MG63 (cell line): ENCODE data around the gene DGKI. TPM values are rescaled to one million over a fixed set of nuclear protein-coding genes. Genes with fewer than 3 reads are reported as not detected.
"Not testable (repeated sequence)": the region's sequence is repeated elsewhere in the genome, so short reads cannot be mapped to it uniquely, and the experiment has no call there.

Source experiments
- DNase-seq: peaks from one replicate; pipeline ENCODE4 v3.0.0-alpha.2; 2020
- H3K27me3 ChIP-seq: fragments of 250-450 bp; sonication (Bioruptor Pico); 2 replicates; pipeline ENCODE4 v1.5.1; 2020; ENCODE audit warnings: mild to moderate bottlenecking, moderate library complexity
- H3K36me3 ChIP-seq: fragments of 250-450 bp; sonication (Bioruptor Pico); 2 replicates; pipeline ENCODE4 v1.5.1; 2020; ENCODE audit warnings: mild to moderate bottlenecking, moderate library complexity
- H3K4me3 ChIP-seq: fragments of 250-450 bp; sonication (Bioruptor Pico); 2 replicates; pipeline ENCODE4 v1.5.1; 2020; ENCODE audit warnings: mild to moderate bottlenecking, moderate library complexity
- H3K9me3 ChIP-seq: fragments of 250-450 bp; sonication (Bioruptor Pico); 2 replicates; pipeline ENCODE4 v1.5.1; 2020; ENCODE audit warnings: mild to moderate bottlenecking, moderate library complexity
- total RNA-seq: library from RNA; depleted of rRNA; stranded (reverse); fragments of >200 nt; shearing (Covaris generic); gene quantifications from 2 replicates; pipeline ENCODE4 v1.2.3, GENCODE V29; 2014; ENCODE audit warnings: low replicate concordance

The DGKI gene
- total RNA-seq, 1 experiment from 2014 or later, result 0.43 TPM

DNA sequence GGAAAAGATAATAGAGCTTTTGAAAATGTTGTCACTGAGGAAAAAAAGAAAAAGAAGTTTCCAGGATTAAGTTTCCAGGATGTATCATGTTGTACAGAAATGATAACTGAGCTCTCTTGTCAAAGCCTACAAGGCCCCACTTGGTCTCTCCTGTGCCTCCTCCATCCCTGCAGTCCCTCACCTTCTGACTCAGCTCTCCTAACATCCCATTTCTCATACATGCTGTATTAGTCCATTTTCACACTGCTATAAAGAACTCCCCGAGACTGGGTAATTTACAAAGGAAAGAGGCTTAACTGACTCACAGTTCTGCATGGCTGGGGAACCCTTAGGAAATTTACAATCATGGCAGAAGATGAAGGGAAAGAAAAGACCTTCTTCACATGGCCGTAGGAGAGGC is 3.8 kb upstream of the DGKI start:
- Histone ChIP-seq H3K36me3 (no peaks in the 10 kb centered on the region), H3K9me3 (no peaks in the 10 kb centered on the region), H3K4me3 (no peak overlapping the region), H3K27me3 (no peaks in the 10 kb centered on the region)
- DNase-seq, result no peak

DNA sequence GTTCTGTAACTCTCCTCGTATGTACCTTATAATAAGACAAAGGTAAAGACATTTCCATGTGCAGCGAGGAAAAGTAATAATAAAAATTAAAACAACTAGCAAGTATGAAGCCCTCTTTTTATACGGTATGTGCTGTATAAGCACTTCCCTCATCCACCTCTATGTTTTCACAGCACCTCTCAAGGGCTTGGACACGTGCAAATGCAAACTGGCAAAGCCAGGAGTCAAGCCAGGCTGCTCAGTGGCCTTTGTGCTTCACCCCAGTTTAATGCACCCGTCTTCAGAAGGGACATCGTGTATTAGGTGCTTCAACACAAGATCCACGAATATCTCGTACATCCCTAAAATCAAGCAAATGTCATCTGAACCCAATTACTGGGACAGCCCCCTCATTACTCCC is 1.3 kb upstream of the DGKI start:
- Histone ChIP-seq H3K9me3 (no peaks in the 10 kb centered on the region), H3K36me3 (no peaks in the 10 kb centered on the region), H3K4me3 (no peak overlapping the region), H3K27me3 (no peaks in the 10 kb centered on the region)
- DNase-seq, result no peak

DNA sequence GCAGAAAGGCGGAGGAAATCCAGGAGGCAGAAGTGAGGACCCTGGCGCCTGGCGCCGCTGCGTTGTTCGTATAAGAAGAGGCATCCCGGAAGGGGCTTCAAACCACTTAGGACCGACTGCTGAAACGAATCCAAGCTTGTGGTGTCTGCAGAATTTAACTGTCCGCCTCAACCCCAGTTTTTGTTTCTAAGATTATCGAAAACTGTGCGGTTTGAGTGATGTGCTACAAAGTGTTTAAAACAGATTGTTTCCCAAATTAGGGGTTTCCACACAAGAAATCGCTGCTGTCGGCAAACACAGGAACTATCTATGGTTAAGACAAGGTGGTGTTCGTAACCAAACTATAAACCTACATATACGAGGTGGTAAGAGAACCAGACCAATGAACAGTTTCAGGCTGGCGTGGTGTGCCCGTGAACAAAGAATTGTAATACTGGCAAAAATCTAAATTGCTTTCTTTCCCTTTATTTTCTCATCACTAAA is 835 bp upstream of the DGKI start:
- no peak for DNase-seq

DNA sequence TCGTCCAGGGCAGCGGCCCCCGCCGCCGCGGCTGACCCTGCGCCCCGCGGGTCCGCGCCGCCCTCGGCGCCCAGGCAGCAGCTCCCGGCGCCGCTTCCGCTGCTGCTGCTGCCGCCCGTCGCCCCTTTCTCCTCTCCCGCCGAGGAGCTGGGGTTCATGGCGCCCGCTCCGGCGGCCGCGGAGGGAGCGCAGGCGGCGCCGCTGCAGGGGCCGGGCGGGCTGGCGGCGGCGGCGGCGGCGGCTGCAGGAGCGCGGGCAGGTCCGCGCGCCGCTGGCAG is 286 bp downstream of the DGKI start:
- no peaks in the 10 kb centered on the region for H3K27me3 ChIP-seq
- peak; percentile 12 for DNase-seq
- no peaks in the 10 kb centered on the region for H3K9me3 ChIP-seq
- H3K4me3 ChIP-seq, result no peak overlapping the region; the same call in 1 of the 2 replicates
- no peaks in the 10 kb centered on the region for H3K36me3 ChIP-seq

More for the DNA sequence above, 835 bp upstream of the DGKI start:
- no peaks in the 10 kb centered on the region for H3K36me3 ChIP-seq
- no peaks in the 10 kb centered on the region for H3K9me3 ChIP-seq
- H3K27me3 ChIP-seq, result no peaks in the 10 kb centered on the region
- H3K4me3 ChIP-seq, result no peak overlapping the region

DNA sequence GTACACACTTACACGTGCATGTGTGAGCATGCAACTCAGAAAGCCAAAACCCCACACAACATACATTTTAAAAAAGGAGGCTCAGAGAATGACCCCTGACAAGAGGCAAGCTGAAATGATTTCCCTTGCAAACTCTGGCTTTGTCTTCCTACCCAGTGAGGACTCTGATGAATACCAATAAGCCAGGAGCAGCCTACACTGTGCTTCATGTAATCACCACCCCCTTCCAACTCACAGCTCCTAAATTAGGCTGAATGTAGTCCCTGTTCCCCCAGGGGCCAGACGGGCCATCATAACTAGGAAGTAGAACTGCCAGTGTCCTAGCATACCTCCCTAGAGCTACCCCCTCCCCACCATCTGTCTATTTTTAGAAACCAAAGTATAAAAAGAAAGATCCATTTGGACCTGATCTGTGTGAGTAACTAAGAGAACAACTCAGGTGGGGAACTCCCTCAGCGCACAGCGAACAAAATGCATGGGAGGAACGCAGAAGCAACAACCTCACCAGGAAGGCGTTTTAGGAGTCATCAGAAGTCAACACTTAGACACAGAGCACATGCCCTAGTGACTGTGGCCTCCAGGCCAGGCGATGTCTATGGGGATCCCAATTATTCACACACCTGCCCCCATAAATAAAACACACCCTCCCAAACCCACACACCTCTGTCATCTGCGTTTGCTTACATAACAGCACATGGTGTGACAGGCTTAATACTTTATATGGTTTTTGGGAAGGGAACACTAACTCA is 1.9 kb downstream of the DGKI start:
- Histone ChIP-seq H3K36me3 (no peaks in the 10 kb centered on the region), H3K9me3 (no peaks in the 10 kb centered on the region), H3K4me3 (no peak overlapping the region), H3K27me3 (no peaks in the 10 kb centered on the region)
- DNase-seq, result no peak

DNA sequence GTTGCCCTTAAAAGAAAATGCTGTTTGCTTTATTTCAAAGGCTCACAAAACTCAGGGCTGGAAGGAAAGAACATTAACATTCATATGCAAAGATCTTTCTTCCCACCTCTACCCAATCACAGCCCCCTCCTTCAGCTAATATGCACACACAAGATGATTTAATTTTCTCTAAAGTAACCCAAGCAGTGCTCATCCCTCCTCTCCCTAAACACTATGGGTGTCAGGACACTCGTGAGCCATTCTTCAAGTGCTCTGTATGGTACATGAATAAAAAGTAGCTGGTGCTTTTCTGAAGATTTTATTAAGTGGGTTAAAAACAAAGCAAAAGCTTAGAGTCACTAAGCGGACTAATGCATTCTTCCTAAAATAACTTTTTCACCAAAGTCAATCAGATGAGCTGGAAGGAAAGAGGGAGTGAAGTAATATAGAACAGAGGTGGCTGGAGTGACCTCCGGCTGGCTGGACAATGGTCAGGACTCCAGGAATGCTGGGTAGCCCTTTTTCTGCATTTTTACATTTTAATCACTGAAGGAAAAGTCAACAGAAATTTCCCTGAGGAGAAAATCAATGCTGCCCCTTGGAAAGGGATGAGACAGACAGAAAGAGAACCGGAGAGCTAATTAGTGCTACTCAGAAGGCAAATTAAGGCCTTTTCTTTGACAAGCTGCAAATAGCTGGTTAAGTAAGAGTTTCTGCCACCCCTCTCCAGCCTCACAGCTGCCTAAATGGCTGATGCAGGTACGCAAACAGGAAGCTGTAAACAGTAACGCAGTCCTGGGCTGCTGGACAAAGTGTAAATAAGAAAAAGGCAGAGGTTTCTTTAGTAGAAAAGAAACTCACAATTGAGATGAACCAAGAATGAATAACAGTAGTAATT is 6.6 kb downstream of the DGKI start:
- no peaks in the 10 kb centered on the region for H3K9me3 ChIP-seq
- no peak overlapping the region for H3K4me3 ChIP-seq
- H3K27me3 ChIP-seq, result no peaks in the 10 kb centered on the region
- DNase-seq, result no peak
- H3K36me3 ChIP-seq, result no peaks in the 10 kb centered on the region

DNA sequence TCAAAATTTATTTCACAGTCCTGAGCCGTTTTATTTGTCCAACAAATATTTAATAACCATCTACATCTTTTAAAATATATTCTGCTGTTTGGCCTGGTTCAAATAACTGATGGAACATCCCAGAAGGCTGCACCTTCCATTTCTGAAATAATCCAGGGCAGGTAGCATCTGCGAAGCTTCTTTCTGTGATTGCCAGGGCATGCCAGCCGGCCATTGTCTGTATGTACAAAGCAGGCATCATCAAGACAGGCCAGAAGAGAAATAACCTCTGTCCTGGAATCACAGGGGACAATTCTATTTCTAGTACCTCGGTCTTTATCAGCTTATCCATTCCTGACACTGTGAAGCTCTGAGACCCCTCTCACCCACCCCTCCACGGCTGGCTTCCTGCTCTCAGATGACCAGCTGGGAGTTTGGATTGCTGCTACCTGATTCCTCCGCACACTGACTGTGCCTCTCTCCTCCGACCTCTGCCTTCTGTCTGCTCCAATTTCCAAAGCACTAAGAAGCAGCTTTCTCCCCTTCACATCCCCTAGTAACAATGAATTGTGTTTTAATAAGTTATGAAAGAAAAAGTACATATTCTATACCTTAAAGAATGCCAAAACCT is 8.0 kb downstream of the DGKI start:
- H3K9me3 ChIP-seq, result no peaks in the 10 kb centered on the region
- no peak for DNase-seq
- H3K27me3 ChIP-seq, result no peaks in the 10 kb centered on the region
- H3K4me3 ChIP-seq, result no peak overlapping the region
- no peaks in the 10 kb centered on the region for H3K36me3 ChIP-seq

DNA sequence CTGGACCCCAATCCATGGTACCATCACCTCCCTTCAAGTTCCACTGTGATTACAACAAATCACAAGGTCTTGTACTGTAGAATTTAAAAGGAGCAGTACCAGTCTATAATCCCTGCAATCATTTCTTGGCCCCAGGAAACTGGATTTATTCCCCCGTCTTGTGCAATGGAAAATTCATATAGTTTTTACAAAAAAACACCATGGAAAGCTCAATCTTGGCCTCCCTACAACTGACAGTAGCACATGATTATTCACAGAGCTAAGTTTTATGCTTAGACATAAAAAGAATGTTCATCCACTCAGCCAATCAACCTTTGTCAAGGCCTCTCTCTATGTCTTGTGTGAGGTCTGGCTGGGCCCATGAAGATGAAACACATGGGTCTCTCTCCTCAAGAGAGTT is 10.2 kb downstream of the DGKI start:
- H3K9me3 ChIP-seq, result no peaks in the 10 kb centered on the region
- H3K36me3 ChIP-seq, result no peaks in the 10 kb centered on the region
- no peak overlapping the region for H3K4me3 ChIP-seq
- H3K27me3 ChIP-seq, result no peaks in the 10 kb centered on the region
- no peak for DNase-seq

DNA sequence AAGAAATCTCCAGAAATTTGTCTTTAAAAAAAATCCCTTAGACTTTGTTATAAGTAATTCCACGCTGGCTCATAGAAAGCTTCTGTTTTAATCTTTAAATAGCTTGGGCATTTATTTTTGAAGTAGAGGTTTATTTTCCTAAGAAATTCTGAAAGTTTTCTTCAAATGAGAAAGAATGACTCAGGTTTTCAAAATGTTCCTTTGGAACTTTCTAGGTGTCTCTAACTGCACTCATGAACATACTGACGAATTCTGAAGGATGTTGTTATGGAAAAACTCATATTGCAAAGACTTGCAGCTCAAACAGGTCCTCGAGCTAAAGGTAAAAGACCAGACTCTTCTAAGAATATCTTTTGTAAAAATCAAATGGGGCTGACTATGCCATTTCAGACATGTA is 10.7 kb downstream of the DGKI start:
- no peak overlapping the region for H3K4me3 ChIP-seq
- H3K27me3 ChIP-seq, result no peaks in the 10 kb centered on the region
- no peaks in the 10 kb centered on the region for H3K9me3 ChIP-seq
- DNase-seq, result no peak
- H3K36me3 ChIP-seq, result no peaks in the 10 kb centered on the region

DNA sequence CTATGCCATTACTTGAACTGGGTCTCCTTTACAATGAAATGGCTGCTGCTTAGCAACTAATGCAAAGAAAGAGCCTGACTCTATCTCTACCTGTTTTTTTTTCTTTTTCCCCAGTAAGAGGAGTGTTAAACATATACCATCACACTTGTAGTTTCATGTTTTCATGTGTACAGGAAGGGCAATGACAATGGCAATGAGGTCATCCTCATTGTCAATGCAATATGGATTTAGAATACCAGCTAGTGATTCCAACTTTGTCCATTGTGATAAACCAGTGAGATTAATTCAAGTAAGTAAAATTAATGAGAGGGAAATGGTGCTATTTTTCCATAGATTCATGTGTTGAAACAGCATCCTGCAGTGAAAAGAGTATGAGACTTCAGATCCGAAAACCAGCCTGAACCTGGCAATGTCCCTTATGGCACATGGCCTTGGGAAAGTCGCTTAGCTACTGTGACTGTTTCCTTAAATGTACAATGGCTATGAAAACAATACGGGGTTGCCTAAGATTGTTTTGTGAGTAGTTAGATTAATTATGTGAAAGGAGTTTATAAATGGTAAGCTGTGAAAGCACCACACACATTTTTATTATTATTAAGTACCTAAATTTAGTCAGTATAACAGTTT is 11.2 kb downstream of the DGKI start:
- no peak overlapping the region for H3K4me3 ChIP-seq
- DNase-seq, result no peak
- no peaks in the 10 kb centered on the region for H3K36me3 ChIP-seq
- H3K9me3 ChIP-seq, result no peaks in the 10 kb centered on the region
- no peaks in the 10 kb centered on the region for H3K27me3 ChIP-seq

DNA sequence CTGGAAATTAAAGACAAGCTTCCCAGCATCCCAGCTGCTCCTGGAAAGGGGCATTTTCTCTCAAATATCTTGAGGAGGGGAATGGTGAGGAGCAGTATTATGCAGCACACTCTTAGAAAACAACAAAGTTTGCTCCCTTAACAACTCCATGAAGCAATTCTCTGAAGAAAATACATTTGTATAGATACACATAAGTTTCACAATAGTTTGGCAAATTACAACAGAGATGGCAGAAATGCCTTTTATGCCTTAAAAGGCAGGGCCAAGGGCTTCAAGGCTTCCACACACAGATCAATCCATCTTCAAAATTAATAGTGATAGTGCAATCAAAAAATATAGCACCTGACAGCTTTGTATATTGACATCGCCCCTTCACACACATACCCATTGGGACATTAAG is 12.2 kb downstream of the DGKI start:
- DNase-seq, result no peak
- H3K36me3 ChIP-seq, result no peaks in the 10 kb centered on the region
- no peaks in the 10 kb centered on the region for H3K9me3 ChIP-seq
- H3K4me3 ChIP-seq, result no peak overlapping the region
- no peaks in the 10 kb centered on the region for H3K27me3 ChIP-seq

DNA sequence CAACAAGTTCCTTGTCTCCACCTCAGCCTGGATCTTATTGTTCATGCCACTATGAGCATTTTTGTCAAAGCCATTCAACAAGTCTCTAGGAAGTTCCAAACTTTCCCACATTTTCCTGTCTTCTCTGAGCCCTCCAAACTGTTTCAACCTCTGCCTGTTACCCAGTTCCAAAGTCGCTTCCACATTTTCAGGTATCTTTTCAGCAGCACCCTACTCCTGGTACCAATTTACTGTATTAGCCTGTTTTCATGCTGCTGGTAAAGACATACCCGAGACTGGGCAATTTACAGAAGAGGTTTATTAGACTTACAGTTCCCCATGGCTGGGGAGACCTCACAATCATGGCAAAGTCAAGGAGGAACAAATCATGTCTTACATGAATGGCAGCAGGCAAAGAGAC is 13.8 kb downstream of the DGKI start:
- DNase-seq, H3K4me3 ChIP-seq, H3K27me3 ChIP-seq, H3K36me3 ChIP-seq, H3K9me3 ChIP-seq: not testable (repeated sequence)

DNA sequence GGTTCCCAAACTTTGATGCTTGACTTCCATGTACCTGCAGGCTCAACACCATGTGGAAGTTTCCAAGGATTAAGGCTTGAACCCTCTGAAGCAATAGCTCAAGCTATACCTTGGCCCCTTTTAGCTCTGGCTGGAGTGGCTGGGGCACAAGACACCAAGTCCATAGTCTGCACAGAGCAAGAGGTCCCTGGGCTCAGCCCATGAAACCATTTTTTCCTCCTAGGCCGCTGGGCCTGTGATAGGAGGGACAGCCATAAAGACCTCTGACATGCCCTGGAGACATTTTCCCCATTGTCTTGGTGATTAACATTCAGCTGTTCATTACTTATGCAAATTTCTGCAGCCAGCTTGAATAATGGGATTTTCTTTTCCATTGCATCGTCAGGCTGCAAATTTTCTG is 14.4 kb downstream of the DGKI start:
- H3K4me3 ChIP-seq, result no peak overlapping the region
- H3K36me3 ChIP-seq, result no peaks in the 10 kb centered on the region
- H3K9me3 ChIP-seq, result no peaks in the 10 kb centered on the region
- DNase-seq, result no peak
- H3K27me3 ChIP-seq, result no peaks in the 10 kb centered on the region

DNA sequence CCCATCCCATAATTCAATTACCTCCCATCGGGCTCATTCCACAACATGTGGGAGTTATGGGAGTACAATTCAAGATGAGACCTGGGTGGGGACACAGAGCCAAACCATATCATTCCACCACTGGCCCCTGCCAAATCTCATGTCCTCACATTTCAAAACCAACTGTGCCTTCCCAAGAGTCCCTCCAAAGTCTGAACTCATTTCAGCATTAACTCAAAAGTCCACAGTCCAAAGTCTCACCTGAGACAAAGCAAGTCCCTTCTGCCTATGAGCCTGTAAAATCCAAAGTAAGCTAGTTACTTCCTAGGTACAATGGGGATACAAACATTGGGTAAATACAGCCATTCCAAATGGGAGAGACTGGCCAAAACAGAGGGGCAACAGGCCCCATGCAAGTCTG is 15.2 kb downstream of the DGKI start:
- not testable (repeated sequence) for H3K4me3 ChIP-seq, H3K9me3 ChIP-seq, DNase-seq, H3K27me3 ChIP-seq, H3K36me3 ChIP-seq

DNA sequence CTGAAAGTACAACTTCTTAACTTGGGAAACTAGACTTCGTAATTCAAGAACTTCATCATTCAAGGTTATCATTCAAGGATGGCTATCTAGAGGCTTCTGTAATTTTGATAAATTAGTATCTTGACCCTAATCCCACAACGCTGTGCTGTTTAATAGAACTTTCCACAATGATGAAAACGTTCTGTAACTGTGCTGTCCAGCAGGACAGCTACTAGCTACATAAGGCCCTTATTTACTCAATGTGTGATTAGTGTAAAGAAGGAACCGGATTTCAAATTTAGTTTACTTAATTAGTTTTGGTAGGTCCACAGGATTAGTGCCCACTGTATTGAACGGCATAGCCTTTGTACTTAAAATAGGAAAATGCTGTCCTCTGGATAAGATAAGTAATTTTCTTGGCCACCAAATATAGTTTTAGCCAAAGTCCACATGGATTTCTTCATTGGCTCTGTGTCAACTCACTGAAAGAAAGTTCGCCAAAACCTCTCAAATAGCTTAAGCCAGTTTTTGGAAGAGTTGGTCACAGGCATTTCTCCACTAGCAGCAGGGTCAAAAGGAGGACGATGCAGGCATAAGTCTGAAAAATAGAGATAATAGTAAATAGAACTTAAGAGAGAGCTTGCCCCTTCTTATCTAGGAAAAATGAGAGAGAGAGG is 17.3 kb downstream of the DGKI start:
- no peaks in the 10 kb centered on the region for H3K9me3 ChIP-seq
- no peak for DNase-seq
- no peak overlapping the region for H3K4me3 ChIP-seq
- H3K36me3 ChIP-seq, result no peaks in the 10 kb centered on the region
- no peaks in the 10 kb centered on the region for H3K27me3 ChIP-seq

DNA sequence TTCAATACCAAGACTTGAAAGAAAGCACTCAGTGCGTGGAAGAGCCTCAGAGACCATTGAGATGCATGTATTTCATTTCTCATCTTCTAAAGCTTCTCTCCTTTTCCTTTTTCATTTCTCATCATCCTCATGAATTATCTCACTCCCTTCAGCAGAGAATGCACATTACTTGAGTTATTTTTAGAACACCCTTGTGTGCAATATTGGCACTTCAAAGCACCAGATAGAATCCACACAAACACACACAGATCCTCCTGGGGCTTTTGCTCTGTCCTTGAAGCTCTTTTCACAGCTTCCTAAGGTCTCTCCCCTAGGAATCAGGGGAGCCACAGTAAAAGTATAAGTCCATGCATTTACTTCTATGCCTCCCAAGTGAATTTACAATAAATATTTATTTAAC is 18.3 kb downstream of the DGKI start:
- no peak overlapping the region for H3K4me3 ChIP-seq
- no peaks in the 10 kb centered on the region for H3K27me3 ChIP-seq
- DNase-seq, result no peak
- H3K36me3 ChIP-seq, result no peaks in the 10 kb centered on the region
- no peaks in the 10 kb centered on the region for H3K9me3 ChIP-seq

DNA sequence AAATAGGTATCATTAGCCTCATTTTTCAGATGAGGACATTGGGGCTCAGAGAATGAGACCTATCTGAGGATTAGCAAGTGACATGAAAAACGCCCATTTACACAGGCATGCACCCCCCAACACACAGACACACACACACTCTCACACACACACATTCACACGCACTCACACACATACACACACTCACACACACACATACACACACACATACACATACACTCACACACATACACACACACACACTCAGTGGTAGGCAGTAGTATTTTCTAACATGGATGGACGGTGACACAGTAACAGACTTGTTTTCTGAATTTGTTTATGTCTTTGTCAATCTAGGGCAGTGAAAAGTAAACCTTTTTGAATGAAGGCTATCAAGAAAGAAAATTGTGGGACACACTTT is 21.3 kb downstream of the DGKI start:
- no peak for DNase-seq
- Histone ChIP-seq H3K36me3 (no peaks in the 10 kb centered on the region), H3K9me3 (no peaks in the 10 kb centered on the region), H3K27me3 (no peaks in the 10 kb centered on the region), H3K4me3 (no peak overlapping the region)
